Inflammatory macrophage treated with lipopolysaccharide for 4 hours (primary cell): Measurements from ENCODE around the gene ZNF19.
"Not testable (repeated sequence)": the region's sequence is repeated elsewhere in the genome, so short reads cannot be mapped to it uniquely, and the experiment has no call there.

Experiments
- DNase-seq: peaks from one replicate; pipeline ENCODE4 v3.0.0-alpha.2; 2020

The ZNF19 gene

GRCh38 chr16:71489122-71489521, at the start of gene ZNF19:
Gene ZNF19 (minus strand): TSS chr16:71489324. CDS start chr16:71482114, 7,210 bp downstream.
- DNase-seq: no peak

- DNase-seq: peak; percentile 37
Observed at GRCh38 chr16:71537643-71538042, 48.5 kb upstream of the ZNF19 start.

GRCh38 chr16:71536752-71537499, 47.8 kb upstream of the ZNF19 start:
- no peak for DNase-seq

GRCh38 chr16:71532366-71532765, 43.2 kb upstream of the ZNF19 start:
- DNase-seq: no peak

- DNase-seq: no peak
Observed at GRCh38 chr16:71528863-71529262, 39.7 kb upstream of the ZNF19 start.

GRCh38 chr16:71528257-71528656, 39.1 kb upstream of the ZNF19 start:
- DNase-seq: no peak

- peak; percentile 26 for DNase-seq
Observed at GRCh38 chr16:71526111-71526631, 37.0 kb upstream of the ZNF19 start, which contains the start of gene CHST4. Gene CHST4 (plus strand): TSS chr16:71526426. CDS start chr16:71536678, 10,252 bp downstream.

GRCh38 chr16:71524566-71525553, 35.7 kb upstream of the ZNF19 start:
- DNase-seq: no peak

- DNase-seq: no peak
Observed at GRCh38 chr16:71520550-71520949, 31.4 kb upstream of the ZNF19 start.

GRCh38 chr16:71515026-71515425, 25.9 kb upstream of the ZNF19 start:
- no peak for DNase-seq

- no peak for DNase-seq
Observed at GRCh38 chr16:71514476-71514875, 25.4 kb upstream of the ZNF19 start.

GRCh38 chr16:71513302-71513701, 24.2 kb upstream of the ZNF19 start:
- no peak for DNase-seq

- no peak for DNase-seq
Observed at GRCh38 chr16:71507061-71507460, 17.9 kb upstream of the ZNF19 start.

GRCh38 chr16:71504901-71505300, 15.8 kb upstream of the ZNF19 start:
- DNase-seq: no peak

GRCh38 chr16:71504051-71504450, 14.9 kb upstream of the ZNF19 start:
- DNase-seq: not testable (repeated sequence)

- no peak for DNase-seq
Observed at GRCh38 chr16:71501547-71501946, 12.4 kb upstream of the ZNF19 start.

GRCh38 chr16:71500964-71501363, 11.8 kb upstream of the ZNF19 start:
- no peak for DNase-seq

GRCh38 chr16:71499775-71500364, 10.7 kb upstream of the ZNF19 start:
- peak; percentile 43 for DNase-seq

- DNase-seq: no peak
Observed at GRCh38 chr16:71498031-71498430, 8.9 kb upstream of the ZNF19 start.

GRCh38 chr16:71493213-71493612, 4.1 kb upstream of the ZNF19 start:
- no peak for DNase-seq

- no peak for DNase-seq
Observed at GRCh38 chr16:71492786-71493185, 3.7 kb upstream of the ZNF19 start.

GRCh38 chr16:71491054-71491453, 1.9 kb upstream of the ZNF19 start:
- no peak for DNase-seq

- DNase-seq: no peak
Observed at GRCh38 chr16:71490361-71490760, 1.2 kb upstream of the ZNF19 start.
